ENCODE data around the gene ZFPL1.

Gene ZFPL1

GRCh38 chr11:65095974-65096806, 12.2 kb downstream of the ZFPL1 start, which contains the start of gene VPS51:
Gene VPS51 (plus strand): TSS chr11:65096214. CDS start chr11:65096251, 37 bp downstream.
- peak; percentile 97 for DNase-seq (ENCODE audit: low spot score)

- no peak for DNase-seq (ENCODE audit: low spot score)
Observed at GRCh38 chr11:65096926-65097325, 12.9 kb downstream of the ZFPL1 start.

DNA sequence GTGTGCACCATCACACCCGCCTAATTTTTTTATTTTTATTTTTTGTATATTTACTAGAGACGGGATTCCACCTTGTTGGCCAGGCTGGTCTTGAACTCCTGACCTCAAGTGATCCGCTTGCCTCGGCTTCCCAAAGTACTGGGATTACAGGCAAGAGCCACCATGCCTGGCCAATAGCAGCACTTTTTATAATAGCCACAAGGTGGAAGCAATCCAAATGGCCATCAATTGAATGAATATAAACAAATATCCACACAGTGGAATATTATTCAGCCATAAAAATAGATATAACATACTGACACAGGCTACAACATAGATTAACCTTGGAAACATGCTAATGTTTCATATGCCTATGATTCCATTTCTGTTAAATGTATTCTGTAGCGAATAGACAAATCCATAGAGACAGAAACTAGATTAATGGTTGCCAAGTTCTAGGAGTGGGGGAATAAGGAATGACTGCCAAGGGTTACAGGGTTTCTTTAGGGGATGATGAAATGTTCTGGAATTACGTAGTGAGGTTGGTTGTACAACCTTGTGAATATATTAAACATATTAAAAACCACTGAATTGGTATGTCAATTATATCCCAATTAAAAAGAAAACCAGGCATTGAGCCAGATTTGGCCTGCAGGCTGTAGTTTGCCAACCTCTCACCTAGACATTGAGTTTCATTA, 16.8 kb downstream of the ZFPL1 start:
- DNase-seq (ENCODE audit: low spot score): no peak

DNA sequence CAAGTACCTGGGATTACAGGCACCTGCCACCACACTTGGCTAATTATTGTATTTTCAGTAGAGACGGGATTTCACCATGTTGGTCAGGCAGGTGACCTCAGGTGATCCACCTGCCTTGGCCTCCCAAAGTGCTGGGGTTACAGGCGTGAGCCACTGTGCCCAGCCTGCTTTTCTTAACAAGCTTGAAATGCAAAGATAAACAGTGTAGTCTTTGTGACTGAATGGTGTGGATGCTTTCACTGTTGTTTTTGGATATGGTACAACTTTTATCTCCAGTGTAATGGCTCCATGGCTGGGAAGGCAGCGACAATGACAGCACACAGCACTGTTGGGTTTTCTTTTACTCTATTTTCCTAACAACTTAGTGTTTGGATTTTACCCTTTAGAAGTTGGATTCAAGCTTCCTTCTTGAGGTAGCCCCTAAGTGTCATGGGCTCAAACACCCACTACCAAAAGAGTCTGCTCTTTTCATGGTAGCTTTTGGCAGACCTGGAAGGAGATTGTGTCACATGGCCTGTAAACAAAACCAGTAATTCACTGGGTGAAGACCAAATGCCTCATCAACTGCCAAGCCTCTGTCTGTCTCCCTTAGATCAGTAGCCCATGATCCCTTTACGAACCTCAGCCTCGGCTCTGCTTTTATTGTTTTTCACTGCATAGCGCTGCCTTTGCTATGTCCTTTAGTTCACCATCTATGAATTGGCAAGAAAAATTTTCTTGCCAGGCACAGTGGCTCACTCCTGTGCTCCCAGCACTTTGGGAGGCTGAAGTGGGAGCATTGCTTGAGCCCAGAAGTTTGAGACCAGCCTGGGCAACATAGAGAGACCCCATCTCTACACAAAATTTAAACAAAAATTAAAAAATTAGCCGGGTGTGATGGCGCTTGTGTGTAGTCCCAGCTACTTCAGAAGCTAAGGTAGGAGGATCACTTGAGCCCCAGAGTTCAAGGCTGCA, 18.4 kb downstream of the ZFPL1 start:
- peak; percentile 35 for DNase-seq (ENCODE audit: low spot score)

- DNase-seq (ENCODE audit: low spot score): no peak
Observed at GRCh38 chr11:65103476-65103875, 19.5 kb downstream of the ZFPL1 start.

DNA sequence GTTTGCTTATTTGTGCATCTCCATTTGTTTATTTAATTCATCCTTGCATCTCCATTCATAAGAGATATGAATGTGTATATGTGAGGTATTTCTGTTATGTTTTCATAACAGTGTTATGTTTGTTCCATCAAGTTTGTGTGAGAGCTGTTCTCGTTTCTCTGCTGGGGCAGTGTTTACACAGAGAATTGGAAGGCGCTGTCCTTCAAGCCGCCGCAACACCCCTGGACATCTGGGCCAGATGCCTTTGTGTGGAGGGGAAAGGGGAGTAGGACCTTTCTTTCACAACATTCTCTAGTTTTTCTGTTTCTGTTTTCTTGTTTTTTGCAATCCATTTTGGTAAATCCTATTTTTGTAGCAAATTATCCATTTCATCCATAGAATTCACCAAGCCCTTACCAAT, 20.6 kb downstream of the ZFPL1 start:
- DNase-seq (ENCODE audit: low spot score): no peak

DNA sequence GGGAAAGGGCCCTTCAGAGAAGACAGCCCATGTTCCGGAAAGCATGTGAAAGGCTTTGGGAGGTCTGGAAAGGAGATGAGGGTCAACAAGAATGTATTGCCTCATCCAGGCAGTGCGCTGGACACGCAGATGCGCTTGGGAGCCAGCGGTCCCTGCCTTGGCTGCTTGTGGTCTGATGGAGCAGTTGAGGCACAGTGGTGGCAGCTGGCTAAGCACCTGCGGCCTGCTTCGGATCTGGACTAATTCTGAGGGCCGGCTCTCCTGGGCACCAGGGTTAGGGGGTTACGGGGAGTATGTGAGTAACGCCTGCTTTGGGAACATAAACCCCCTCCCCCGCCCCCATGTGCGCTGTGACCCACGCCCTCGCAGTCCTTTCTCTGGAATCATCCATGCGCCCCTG, 23.1 kb downstream of the ZFPL1 start:
- DNase-seq (ENCODE audit: low spot score): no peak

DNA sequence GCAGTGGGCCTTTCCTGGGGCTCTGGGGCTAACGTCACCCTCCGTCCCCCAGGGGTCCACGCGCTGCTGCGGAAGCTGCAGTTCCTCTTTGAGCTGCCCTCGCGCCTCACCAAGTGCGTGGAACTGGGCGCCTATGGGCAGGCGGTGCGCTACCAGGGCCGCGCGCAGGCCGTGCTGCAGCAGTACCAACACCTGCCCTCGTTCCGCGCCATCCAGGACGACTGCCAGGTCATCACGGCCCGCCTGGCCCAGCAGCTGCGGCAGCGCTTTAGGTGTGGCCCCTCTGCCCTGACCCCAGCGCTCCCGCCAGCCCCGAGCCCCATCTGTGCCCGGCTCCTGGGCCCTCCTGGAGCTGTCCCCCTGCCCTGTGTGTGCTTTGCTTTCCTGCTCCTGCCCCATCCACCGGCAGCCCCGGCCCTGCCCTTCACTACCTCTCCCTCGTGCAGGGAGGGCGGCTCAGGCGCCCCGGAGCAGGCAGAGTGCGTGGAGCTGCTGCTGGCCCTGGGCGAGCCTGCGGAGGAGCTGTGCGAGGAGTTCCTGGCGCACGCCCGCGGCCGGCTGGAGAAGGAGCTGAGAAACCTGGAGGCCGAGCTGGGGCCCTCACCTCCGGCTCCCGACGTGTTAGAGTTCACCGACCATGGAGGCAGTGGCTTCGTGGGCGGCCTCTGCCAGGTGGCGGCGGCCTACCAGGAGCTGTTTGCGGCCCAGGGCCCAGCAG, 23.9 kb downstream of the ZFPL1 start:
- DNase-seq (ENCODE audit: low spot score): no peak

- DNase-seq (ENCODE audit: low spot score): no peak
Observed at GRCh38 chr11:65108469-65109123, 24.6 kb downstream of the ZFPL1 start.

DNA sequence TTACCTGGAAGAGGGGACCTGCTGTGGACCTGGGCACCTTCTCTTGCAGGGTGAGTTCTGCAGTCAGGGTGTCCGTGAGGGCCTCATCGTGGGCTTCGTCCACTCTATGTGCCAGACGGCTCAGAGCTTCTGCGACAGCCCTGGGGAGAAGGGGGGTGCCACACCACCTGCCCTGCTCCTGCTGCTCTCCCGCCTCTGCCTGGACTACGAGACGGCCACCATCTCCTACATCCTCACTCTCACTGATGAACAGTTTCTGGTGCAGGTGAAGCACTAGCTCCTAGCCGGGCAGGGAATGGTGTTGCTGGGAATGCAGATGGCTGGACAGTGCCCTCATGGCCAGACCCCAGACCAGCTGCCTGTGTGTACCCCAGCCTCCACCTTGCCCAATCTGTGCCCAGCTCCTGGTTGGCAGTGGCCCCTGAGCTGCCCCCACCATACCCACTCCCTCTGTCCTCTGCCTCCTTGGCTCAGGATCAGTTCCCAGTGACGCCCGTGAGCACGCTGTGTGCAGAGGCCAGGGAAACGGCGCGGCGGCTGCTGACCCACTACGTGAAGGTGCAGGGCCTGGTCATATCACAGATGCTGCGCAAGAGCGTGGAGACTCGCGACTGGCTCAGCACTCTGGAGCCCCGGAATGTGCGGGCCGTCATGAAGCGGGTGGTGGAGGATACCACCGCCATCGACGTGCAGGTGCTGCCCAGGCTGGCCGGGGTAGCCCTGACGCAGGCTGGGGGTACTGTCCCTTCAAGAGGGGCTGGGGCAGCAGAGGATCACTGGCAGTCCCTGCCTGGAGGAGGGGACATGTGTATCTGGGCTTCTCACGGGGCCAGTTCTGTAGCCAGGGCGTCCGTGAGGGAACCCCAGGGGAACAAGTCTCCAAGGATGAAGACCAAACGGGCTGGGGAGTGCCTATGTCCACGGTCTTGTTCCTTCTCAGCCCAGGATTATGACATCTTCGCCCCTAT, 25.5 kb downstream of the ZFPL1 start:
- no peak for DNase-seq (ENCODE audit: low spot score)

GRCh38 chr11:65110354-65110861, 26.4 kb downstream of the ZFPL1 start:
- DNase-seq (ENCODE audit: low spot score): peak; percentile 83

- DNase-seq (ENCODE audit: low spot score): no peak
Observed at GRCh38 chr11:65111159-65111743, 27.2 kb downstream of the ZFPL1 start.

- peak; percentile 94 for DNase-seq (ENCODE audit: low spot score)
Observed at GRCh38 chr11:65111744-65112545, 27.9 kb downstream of the ZFPL1 start, which contains the start of gene TM7SF2. Gene TM7SF2 (plus strand): TSS chr11:65111872. CDS start chr11:65112016, 144 bp downstream.

DNA sequence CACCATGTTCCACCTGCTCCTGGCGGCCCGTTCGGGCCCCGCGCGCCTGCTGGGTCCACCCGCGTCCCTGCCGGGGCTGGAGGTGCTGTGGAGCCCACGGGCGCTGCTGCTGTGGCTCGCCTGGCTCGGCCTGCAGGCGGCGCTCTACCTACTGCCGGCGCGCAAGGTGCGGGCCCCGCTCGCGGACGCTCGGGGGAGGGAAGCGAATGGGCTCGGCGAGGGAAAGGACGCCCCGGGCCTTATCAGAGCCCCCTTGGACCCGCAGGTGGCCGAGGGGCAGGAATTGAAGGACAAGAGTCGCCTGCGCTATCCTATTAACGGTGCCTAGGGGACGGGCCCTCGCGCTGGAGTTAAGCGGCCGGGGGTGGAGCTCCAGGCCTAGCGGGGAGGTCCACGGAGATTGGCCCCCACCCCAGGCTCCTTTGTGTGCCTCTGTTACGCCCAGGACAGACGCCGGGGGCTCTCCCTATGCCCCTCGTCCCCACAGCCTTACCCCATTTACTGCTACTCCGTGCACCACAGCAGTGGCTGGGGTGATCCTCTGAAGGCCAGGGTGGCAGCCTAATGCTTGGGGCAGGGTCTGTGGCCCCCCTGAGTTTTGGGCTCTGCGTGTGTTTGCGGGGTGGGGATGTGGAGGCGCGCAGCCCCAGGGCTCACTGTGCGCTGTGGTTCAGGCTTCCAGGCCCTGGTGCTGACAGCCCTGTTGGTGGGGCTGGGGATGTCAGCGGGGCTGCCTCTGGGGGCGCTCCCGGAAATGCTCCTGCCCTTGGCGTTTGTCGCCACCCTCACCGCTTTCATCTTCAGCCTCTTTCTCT, 28.7 kb downstream of the ZFPL1 start:
- peak; percentile 35 for DNase-seq (ENCODE audit: low spot score)

GRCh38 chr11:65113361-65113756, 29.3 kb downstream of the ZFPL1 start:
- no peak for DNase-seq (ENCODE audit: low spot score)

DNA sequence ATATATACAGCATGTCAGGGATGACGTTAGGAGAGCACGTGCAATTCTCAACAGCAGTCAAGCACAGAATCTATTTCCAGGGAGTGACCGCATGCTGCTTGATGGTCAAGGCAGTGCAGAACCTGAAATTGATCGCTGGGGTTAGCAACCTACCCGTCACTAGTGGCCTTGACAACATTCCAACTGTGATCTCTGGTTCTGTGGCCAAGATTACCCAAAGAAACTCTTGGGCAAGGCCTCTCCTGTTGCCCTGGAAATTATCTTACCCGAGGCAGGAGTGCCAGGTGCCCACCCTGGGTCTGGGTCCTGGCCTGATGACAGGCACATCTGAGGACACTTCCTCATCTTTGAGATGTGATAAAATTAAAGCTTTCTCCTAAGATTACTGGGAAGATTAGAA, 29.8 kb downstream of the ZFPL1 start:
- DNase-seq (ENCODE audit: low spot score): no peak

DNA sequence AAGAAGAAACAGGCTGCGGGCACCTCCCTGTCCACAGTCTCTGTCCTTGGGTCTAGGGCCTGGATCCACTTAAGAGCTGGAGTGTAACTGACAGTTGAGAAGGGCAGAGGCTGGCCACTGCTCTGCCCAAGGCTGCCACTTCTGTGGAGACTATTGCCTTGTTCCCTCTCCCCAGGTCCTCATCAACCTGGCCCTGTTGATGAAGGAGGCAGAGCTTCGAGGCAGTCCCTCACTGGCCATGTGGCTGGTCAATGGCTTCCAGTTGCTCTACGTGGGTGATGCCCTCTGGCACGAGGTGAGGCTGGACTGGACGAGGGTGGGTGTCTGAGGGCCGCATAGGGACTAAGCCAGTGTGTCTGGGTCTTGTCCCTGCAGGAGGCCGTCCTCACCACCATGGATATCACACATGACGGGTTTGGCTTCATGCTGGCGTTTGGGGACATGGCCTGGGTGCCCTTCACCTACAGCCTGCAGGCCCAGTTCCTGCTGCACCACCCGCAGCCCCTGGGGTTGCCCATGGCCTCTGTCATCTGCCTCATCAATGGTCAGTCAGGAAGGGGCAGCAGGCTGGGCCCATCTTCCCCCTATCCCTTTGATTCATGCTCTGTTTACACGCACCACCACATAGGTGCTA, 30.6 kb downstream of the ZFPL1 start:
- no peak for DNase-seq (ENCODE audit: low spot score)
